Measurements from ENCODE around the gene PDE7B.
A peak's percentile ranks its signal among the peaks of the same experiment; 100 is the strongest.

Gene PDE7B

DNA sequence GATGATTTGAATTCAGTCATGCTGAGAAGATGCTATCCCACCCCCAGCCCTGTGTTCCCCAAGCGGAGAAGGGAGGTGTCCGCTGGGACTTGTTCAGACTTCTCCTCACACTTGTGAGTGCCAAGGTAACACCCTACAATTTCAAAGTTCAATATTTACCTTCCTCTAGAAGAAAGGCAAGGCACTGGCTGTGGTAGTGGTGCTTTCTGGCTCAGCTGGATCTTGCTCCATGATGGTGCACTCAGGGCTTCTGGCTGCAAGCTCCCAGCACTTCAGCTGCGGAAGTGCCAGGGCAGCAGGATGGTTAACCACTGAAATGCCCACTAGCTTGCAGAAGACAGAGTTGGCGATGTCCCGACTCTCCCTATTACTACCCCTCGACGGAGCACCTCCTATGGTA, 263.2 kb downstream of the PDE7B start:
- Histone ChIP-seq H2BK120ac (ENCODE audit: low read depth, low read length) (no peak overlapping the region), H3K4me3 (ENCODE audit: low read length) (no peak overlapping the region), H3K9ac (ENCODE audit: low read length) (no peak overlapping the region), H3K18ac (ENCODE audit: low read length) (no peak overlapping the region), H4K8ac (ENCODE audit: low read depth, low read length) (peak overlapping the region; percentile 39), H3K36me3 (ENCODE audit: control insufficient read depth, insufficient read depth, low read length) (no peaks in the 10 kb centered on the region), H3K27me3 (ENCODE audit: insufficient read depth, low read length, poor library complexity) (no peaks in the 10 kb centered on the region), H3K4me2 (ENCODE audit: low read length) (no peak overlapping the region), H3K4me1 (ENCODE audit: control insufficient read depth, low read depth, low read length) (no peaks in the 10 kb centered on the region), H3K79me2 (ENCODE audit: control insufficient read depth, insufficient read depth, low read length) (no peaks in the 10 kb centered on the region), H3K4ac (ENCODE audit: low read depth, low read length) (no peak overlapping the region), H3K23ac (ENCODE audit: low read length) (no peak overlapping the region), H3K27ac (ENCODE audit: low read depth, low read length) (no peak overlapping the region), H3K79me1 (ENCODE audit: low read length) (no peaks in the 10 kb centered on the region), H3K56ac (ENCODE audit: low read length) (no peak overlapping the region), H2AK5ac (ENCODE audit: low read length) (no peak overlapping the region), H4K5ac (ENCODE audit: low read length) (no peak overlapping the region), H2BK5ac (ENCODE audit: low read length) (no peak overlapping the region), H2BK15ac (replicated peaks; ENCODE audit: low read depth) (no peak overlapping the region)
- DNase-seq, result no peak
- no CpG with 5 or more reads among the region's 7 CpGs for WGBS (ENCODE audit: extremely low coverage, insufficient coverage, low lambda C conversion rate)

DNA sequence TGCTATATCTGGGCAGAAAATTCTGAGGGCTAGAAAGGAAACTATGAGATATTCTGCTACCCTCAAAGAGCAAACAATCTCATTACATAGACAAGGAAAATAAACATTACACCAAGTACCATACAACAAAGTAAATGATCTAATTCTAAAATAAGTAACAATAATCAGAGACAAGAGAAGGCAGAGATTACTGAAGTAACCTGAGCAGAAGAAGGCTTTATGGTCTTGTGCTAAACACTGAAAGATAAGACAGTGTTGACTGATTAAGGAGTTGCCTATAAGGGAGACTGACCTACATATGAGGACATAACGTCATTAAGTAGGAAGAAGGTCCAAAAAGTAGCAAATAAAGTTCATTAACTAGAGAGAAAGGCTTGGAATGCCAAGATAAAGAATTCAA, 264.4 kb downstream of the PDE7B start:
- H2BK15ac ChIP-seq (replicated peaks; ENCODE audit: low read depth), result no peak overlapping the region
- WGBS (ENCODE audit: extremely low coverage, insufficient coverage, low lambda C conversion rate), result no CpG with 5 or more reads among the region's 1 CpG
- H3K4me3 ChIP-seq (ENCODE audit: low read length), result no peak overlapping the region
- H3K79me1 ChIP-seq (ENCODE audit: low read length), result no peaks in the 10 kb centered on the region
- no peaks in the 10 kb centered on the region for H3K36me3 ChIP-seq (ENCODE audit: control insufficient read depth, insufficient read depth, low read length)
- H3K18ac ChIP-seq (ENCODE audit: low read length), result no peak overlapping the region
- no peak overlapping the region for H4K5ac ChIP-seq (ENCODE audit: low read length)
- no peak overlapping the region for H3K56ac ChIP-seq (ENCODE audit: low read length)
- DNase-seq, result no peak
- H3K4me2 ChIP-seq (ENCODE audit: low read length), result no peak overlapping the region
- no peak overlapping the region for H3K23ac ChIP-seq (ENCODE audit: low read length)
- H4K8ac ChIP-seq (ENCODE audit: low read depth, low read length), result no peak overlapping the region
- no peak overlapping the region for H2BK120ac ChIP-seq (ENCODE audit: low read depth, low read length)
- no peak overlapping the region for H3K4ac ChIP-seq (ENCODE audit: low read depth, low read length)
- no peaks in the 10 kb centered on the region for H3K79me2 ChIP-seq (ENCODE audit: control insufficient read depth, insufficient read depth, low read length)
- H2BK5ac ChIP-seq (ENCODE audit: low read length), result no peak overlapping the region
- H3K4me1 ChIP-seq (ENCODE audit: control insufficient read depth, low read depth, low read length), result no peaks in the 10 kb centered on the region
- H2AK5ac ChIP-seq (ENCODE audit: low read length), result no peak overlapping the region
- H3K9ac ChIP-seq (ENCODE audit: low read length), result no peak overlapping the region
- no peaks in the 10 kb centered on the region for H3K27me3 ChIP-seq (ENCODE audit: insufficient read depth, low read length, poor library complexity)
- no peak overlapping the region for H3K27ac ChIP-seq (ENCODE audit: low read depth, low read length)

DNA sequence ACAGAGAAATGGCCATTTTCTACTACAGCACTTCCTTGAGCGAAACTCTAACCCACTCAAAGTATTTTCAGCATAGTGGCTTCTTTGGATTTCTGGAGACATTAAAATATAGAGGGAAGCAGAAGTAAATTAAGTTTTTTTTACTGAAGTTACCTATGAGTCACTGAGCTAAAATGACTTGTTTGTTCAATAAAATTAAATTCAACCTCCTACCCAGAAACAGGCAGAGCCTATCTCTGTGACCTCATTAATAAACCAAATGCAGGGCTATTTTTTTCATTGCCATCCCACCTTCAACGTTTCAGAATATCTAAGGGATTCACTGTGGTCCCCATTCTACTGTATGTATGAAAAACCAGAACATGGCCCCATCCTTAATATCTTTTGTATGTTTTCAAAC, 265.6 kb downstream of the PDE7B start:
- no peak overlapping the region for H2BK15ac ChIP-seq (replicated peaks; ENCODE audit: low read depth)
- H4K8ac ChIP-seq (ENCODE audit: low read depth, low read length), result no peak overlapping the region
- no peak overlapping the region for H2BK5ac ChIP-seq (ENCODE audit: low read length)
- H3K79me2 ChIP-seq (ENCODE audit: control insufficient read depth, insufficient read depth, low read length), result no peaks in the 10 kb centered on the region
- no peak overlapping the region for H3K18ac ChIP-seq (ENCODE audit: low read length)
- no peaks in the 10 kb centered on the region for H3K27me3 ChIP-seq (ENCODE audit: insufficient read depth, low read length, poor library complexity)
- H3K79me1 ChIP-seq (ENCODE audit: low read length), result no peaks in the 10 kb centered on the region
- no peak overlapping the region for H3K23ac ChIP-seq (ENCODE audit: low read length)
- H4K5ac ChIP-seq (ENCODE audit: low read length), result no peak overlapping the region
- no peak for DNase-seq
- no peaks in the 10 kb centered on the region for H3K36me3 ChIP-seq (ENCODE audit: control insufficient read depth, insufficient read depth, low read length)
- H2AK5ac ChIP-seq (ENCODE audit: low read length), result no peak overlapping the region
- no CpG with 5 or more reads among the region's 2 CpGs for WGBS (ENCODE audit: extremely low coverage, insufficient coverage, low lambda C conversion rate)
- no peaks in the 10 kb centered on the region for H3K4me1 ChIP-seq (ENCODE audit: control insufficient read depth, low read depth, low read length)
- H3K4me3 ChIP-seq (ENCODE audit: low read length), result no peak overlapping the region
- no peak overlapping the region for H2BK120ac ChIP-seq (ENCODE audit: low read depth, low read length)
- H3K27ac ChIP-seq (ENCODE audit: low read depth, low read length), result no peak overlapping the region
- H3K56ac ChIP-seq (ENCODE audit: low read length), result no peak overlapping the region
- H3K9ac ChIP-seq (ENCODE audit: low read length), result no peak overlapping the region
- H3K4ac ChIP-seq (ENCODE audit: low read depth, low read length), result no peak overlapping the region
- H3K4me2 ChIP-seq (ENCODE audit: low read length), result no peak overlapping the region

DNA sequence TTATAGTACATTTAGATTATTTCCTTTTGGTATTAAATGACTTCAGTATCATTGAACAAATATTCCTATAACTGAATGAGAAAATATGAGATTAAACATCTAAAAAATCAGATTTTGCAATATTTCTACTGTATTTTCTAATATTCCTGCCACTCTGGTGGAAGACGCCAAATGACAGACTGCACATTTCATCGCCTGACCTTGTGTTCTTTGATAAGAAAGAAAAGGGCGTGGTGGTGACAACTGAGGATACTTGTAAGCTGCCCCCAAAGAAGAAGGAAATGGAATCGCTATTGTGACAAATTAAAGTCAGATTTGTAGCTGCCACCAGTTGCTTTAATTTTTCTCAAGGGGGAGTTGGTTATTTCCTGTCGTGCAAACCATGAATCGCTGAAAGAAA, 267.3 kb downstream of the PDE7B start:
- H3K4me3 ChIP-seq (ENCODE audit: low read length), result no peak overlapping the region
- no peaks in the 10 kb centered on the region for H3K4me1 ChIP-seq (ENCODE audit: control insufficient read depth, low read depth, low read length)
- H2BK5ac ChIP-seq (ENCODE audit: low read length), result no peak overlapping the region
- no peak overlapping the region for H2BK120ac ChIP-seq (ENCODE audit: low read depth, low read length)
- no peaks in the 10 kb centered on the region for H3K79me1 ChIP-seq (ENCODE audit: low read length)
- DNase-seq, result no peak
- H4K8ac ChIP-seq (ENCODE audit: low read depth, low read length), result no peak overlapping the region
- H3K56ac ChIP-seq (ENCODE audit: low read length), result no peak overlapping the region
- H3K27me3 ChIP-seq (ENCODE audit: insufficient read depth, low read length, poor library complexity), result no peaks in the 10 kb centered on the region
- H3K36me3 ChIP-seq (ENCODE audit: control insufficient read depth, insufficient read depth, low read length), result no peaks in the 10 kb centered on the region
- no peak overlapping the region for H3K27ac ChIP-seq (ENCODE audit: low read depth, low read length)
- no peak overlapping the region for H2AK5ac ChIP-seq (ENCODE audit: low read length)
- H3K79me2 ChIP-seq (ENCODE audit: control insufficient read depth, insufficient read depth, low read length), result no peaks in the 10 kb centered on the region
- no peak overlapping the region for H3K4me2 ChIP-seq (ENCODE audit: low read length)
- H4K5ac ChIP-seq (ENCODE audit: low read length), result no peak overlapping the region
- H3K4ac ChIP-seq (ENCODE audit: low read depth, low read length), result no peak overlapping the region
- WGBS (ENCODE audit: extremely low coverage, insufficient coverage, low lambda C conversion rate), result no CpG with 5 or more reads among the region's 6 CpGs
- H3K23ac ChIP-seq (ENCODE audit: low read length), result no peak overlapping the region
- H2BK15ac ChIP-seq (replicated peaks; ENCODE audit: low read depth), result no peak overlapping the region
- no peak overlapping the region for H3K9ac ChIP-seq (ENCODE audit: low read length)
- H3K18ac ChIP-seq (ENCODE audit: low read length), result no peak overlapping the region

DNA sequence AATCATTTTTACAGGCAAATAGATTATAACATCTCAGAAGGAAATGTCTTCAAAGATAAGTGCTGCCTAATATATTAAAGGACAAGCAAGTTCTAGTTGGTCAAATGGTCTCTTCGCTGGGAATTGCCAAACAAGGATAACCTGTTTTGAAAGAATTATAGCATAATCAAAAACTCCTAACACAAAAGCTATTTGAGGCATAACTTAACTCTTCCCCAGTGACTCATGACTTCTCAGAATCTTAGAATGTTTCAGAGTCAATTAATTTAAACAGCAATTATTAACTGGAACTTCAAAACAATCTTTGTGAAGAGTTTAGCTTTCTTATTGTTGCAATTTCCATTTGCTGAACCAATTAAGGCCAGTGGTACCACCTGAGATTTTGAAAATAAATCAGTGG, 272.0 kb downstream of the PDE7B start:
- Histone ChIP-seq H3K9ac (ENCODE audit: low read length) (no peak overlapping the region), H2BK5ac (ENCODE audit: low read length) (no peak overlapping the region), H2AK5ac (ENCODE audit: low read length) (no peak overlapping the region), H3K23ac (ENCODE audit: low read length) (no peak overlapping the region), H3K4me2 (ENCODE audit: low read length) (no peak overlapping the region), H3K27me3 (ENCODE audit: insufficient read depth, low read length, poor library complexity) (no peaks in the 10 kb centered on the region), H3K18ac (ENCODE audit: low read length) (no peak overlapping the region), H3K27ac (ENCODE audit: low read depth, low read length) (no peak overlapping the region), H4K5ac (ENCODE audit: low read length) (no peak overlapping the region), H3K56ac (ENCODE audit: low read length) (no peak overlapping the region), H3K4ac (ENCODE audit: low read depth, low read length) (no peak overlapping the region), H2BK15ac (replicated peaks; ENCODE audit: low read depth) (no peak overlapping the region), H4K8ac (ENCODE audit: low read depth, low read length) (no peak overlapping the region), H2BK120ac (ENCODE audit: low read depth, low read length) (no peak overlapping the region), H3K4me3 (ENCODE audit: low read length) (no peak overlapping the region), H3K36me3 (ENCODE audit: control insufficient read depth, insufficient read depth, low read length) (no peaks in the 10 kb centered on the region), H3K79me2 (ENCODE audit: control insufficient read depth, insufficient read depth, low read length) (no peaks in the 10 kb centered on the region), H3K79me1 (ENCODE audit: low read length) (no peaks in the 10 kb centered on the region), H3K4me1 (ENCODE audit: control insufficient read depth, low read depth, low read length) (no peaks in the 10 kb centered on the region)
- no peak for DNase-seq
- no CpG with 5 or more reads among the region's 1 CpG for WGBS (ENCODE audit: extremely low coverage, insufficient coverage, low lambda C conversion rate)

DNA sequence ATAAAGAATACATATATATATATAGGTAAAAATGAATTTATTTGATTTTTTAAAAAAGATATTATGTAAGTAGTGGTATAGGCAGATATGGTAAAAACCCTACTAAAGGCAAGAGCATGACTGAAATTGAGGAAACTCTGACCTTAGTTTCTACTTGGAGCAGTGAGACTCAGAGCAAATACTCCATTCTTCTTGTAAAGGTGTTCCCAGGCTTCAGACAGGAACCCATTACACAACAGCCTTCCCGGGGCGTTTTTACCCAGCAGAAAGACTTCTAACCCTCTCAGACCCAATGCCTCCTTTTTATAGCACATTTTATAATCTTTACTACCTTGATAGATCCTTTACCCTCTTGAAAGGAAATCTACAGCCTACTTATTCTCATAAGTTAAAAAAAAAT, 274.1 kb downstream of the PDE7B start:
- no peak for DNase-seq
- Histone ChIP-seq H4K5ac (ENCODE audit: low read length) (no peak overlapping the region), H3K4me3 (ENCODE audit: low read length) (no peak overlapping the region), H4K8ac (ENCODE audit: low read depth, low read length) (no peak overlapping the region), H3K4me2 (ENCODE audit: low read length) (no peak overlapping the region), H2BK120ac (ENCODE audit: low read depth, low read length) (no peak overlapping the region), H3K23ac (ENCODE audit: low read length) (no peak overlapping the region), H3K18ac (ENCODE audit: low read length) (no peak overlapping the region), H3K36me3 (ENCODE audit: control insufficient read depth, insufficient read depth, low read length) (no peaks in the 10 kb centered on the region), H2BK5ac (ENCODE audit: low read length) (no peak overlapping the region), H2AK5ac (ENCODE audit: low read length) (no peak overlapping the region), H3K79me2 (ENCODE audit: control insufficient read depth, insufficient read depth, low read length) (no peaks in the 10 kb centered on the region), H2BK15ac (replicated peaks; ENCODE audit: low read depth) (no peak overlapping the region), H3K9ac (ENCODE audit: low read length) (no peak overlapping the region), H3K27me3 (ENCODE audit: insufficient read depth, low read length, poor library complexity) (no peaks in the 10 kb centered on the region), H3K27ac (ENCODE audit: low read depth, low read length) (no peak overlapping the region), H3K4ac (ENCODE audit: low read depth, low read length) (no peak overlapping the region), H3K4me1 (ENCODE audit: control insufficient read depth, low read depth, low read length) (no peaks in the 10 kb centered on the region), H3K56ac (ENCODE audit: low read length) (no peak overlapping the region), H3K79me1 (ENCODE audit: low read length) (no peaks in the 10 kb centered on the region)
- WGBS (ENCODE audit: extremely low coverage, insufficient coverage, low lambda C conversion rate), result no CpG with 5 or more reads among the region's 2 CpGs
